ENCODE results near the gene TTC7B.

GRCh38 chr14:90666571-90666970 lies 149.7 kb downstream of the TTC7B start:
- TF ChIP-seq CTCF (IDR thresholded peaks at IDR 0.05) (no peak), POLR2A (IDR thresholded peaks at IDR 0.05) (no peak)
